HepG2 (cell line): ENCODE results near the gene ELAVL4. TPM values are rescaled to one million over a fixed set of nuclear protein-coding genes. Genes with fewer than 3 reads are reported as not detected.

Experiments
- ATAC-seq: fragments of 200-7000 bp; cut with Tn5 transposase; 3 replicates; pipeline ENCODE4 v1.9.1; 2020; ENCODE audit warnings: mild to moderate bottlenecking, moderate library complexity
- BruUV-seq: library from RNA; stranded (reverse); fragments of 400-500 nt; replicated peaks from 2 replicates; lab custom pipeline; 2021; lab: Mats Ljungman, UMichigan
- CTCF ChIA-PET: fragments of 300-600 bp; formaldehyde crosslinking; extraction: SDS; loops from one replicate; lab custom pipeline; 2021; ENCODE audit warnings: low total read pairs, inconsistent platforms, low intra/inter-chr PET ratio; lab: Yijun Ruan, JAX
- POLR2A ChIA-PET: fragments of 350-600 bp; sonication (Branson Sonifier 250); formaldehyde crosslinking; loops from one replicate; lab custom pipeline; 2020; ENCODE audit warnings: antibody characterized with exemption, inconsistent platforms; lab: Yijun Ruan, JAX
- DNase-seq: peaks from one replicate; pipeline ENCODE4 v3.0.0-alpha.2; 2015; ENCODE audit warnings: low spot score
- FAIRE-seq: peaks from 3 replicates; lab custom pipeline; 2011; peaks lifted over from hg19 to GRCh38; lab: Jason Lieb, UNC
- H2AFZ ChIP-seq: one replicate; pipeline ENCODE4 v1.6.1; 2011; ENCODE audit warnings: low read length, inconsistent platforms
- H3K27ac ChIP-seq: fragments of 300-600 bp; 3 replicates; pipeline ENCODE4 v1.8.0; 2011; ENCODE audit warnings: mixed run types, mild to moderate bottlenecking, mixed read lengths, low read length, inconsistent platforms; ENCODE audit not compliant: insufficient read depth; ENCODE audit errors: extremely low read length
- H3K27me3 ChIP-seq, 2 experiments: fragments of 200-600 bp in 1 of 2; 2 replicates in 1 of 2; 3 replicates in 1 of 2; pipeline versions ENCODE4 v1.6.0 to v1.8.0; 2011; ENCODE audit warnings: low read length in 2 of 2, mild to moderate bottlenecking in 2 of 2, moderate library complexity in 2 of 2, inconsistent platforms in 1 of 2; ENCODE audit not compliant: insufficient read depth in 2 of 2, control insufficient read depth in 1 of 2
- H3K36me3 ChIP-seq, 2 experiments: fragments of 200-600 bp in 1 of 2; replicated peaks in 1 of 2; 2 replicates in 1 of 2; 3 replicates in 1 of 2; pipeline versions ENCODE4 v1.5.1 to v1.8.0; 2011; ENCODE audit warnings: low read length in 2 of 2, inconsistent platforms in 1 of 2; ENCODE audit not compliant: insufficient read depth in 2 of 2, control insufficient read depth in 1 of 2
- H3K4me1 ChIP-seq: 2 replicates; pipeline ENCODE4 v1.5.1; 2012; ENCODE audit warnings: low read length, inconsistent platforms; ENCODE audit not compliant: insufficient read depth
- H3K4me2 ChIP-seq: 2 replicates; pipeline ENCODE4 v1.6.0; 2011; ENCODE audit warnings: low read depth, low read length, inconsistent platforms
- H3K4me3 ChIP-seq, 3 experiments: fragments of 200-600 bp in 1 of 3; sonication (generic), shearing (Covaris generic) in 1 of 3; replicated peaks in 1 of 3; 2 replicates each; pipeline ENCODE4 v1.5.1; 2011 to 2016; ENCODE audit warnings: low read length in 3 of 3, inconsistent platforms in 2 of 3, low read depth in 2 of 3, mild to moderate bottlenecking in 2 of 3, control low read depth in 1 of 3, mixed read lengths in 1 of 3; ENCODE audit not compliant: insufficient read depth in 1 of 3
- H3K79me2 ChIP-seq: one replicate; pipeline ENCODE4 v1.6.1; 2011; ENCODE audit warnings: low read length, inconsistent platforms; ENCODE audit not compliant: insufficient read depth
- H3K9ac ChIP-seq: 2 replicates; pipeline ENCODE4 v1.6.0; 2011; ENCODE audit warnings: mild to moderate bottlenecking, low read depth, low read length, inconsistent platforms; ENCODE audit not compliant: insufficient read depth
- H3K9me3 ChIP-seq: 2 replicates; pipeline ENCODE4 v1.5.1; 2012; ENCODE audit warnings: mild to moderate bottlenecking, low read length
- H4K20me1 ChIP-seq: 2 replicates; pipeline ENCODE4 v1.6.0; 2011; ENCODE audit warnings: inconsistent platforms, mild to moderate bottlenecking, low read length, moderate library complexity; ENCODE audit not compliant: insufficient read depth
- HMGXB3 ChIP-seq: sonication (generic); formaldehyde crosslinking; IDR thresholded peaks from 2 replicates; pipeline ENCODE4 v1.4.0; 2020; ENCODE audit warnings: missing genetic modification reagents, borderline replicate concordance
- NCOA2 ChIP-seq: sonication (generic); formaldehyde crosslinking; IDR thresholded peaks from 2 replicates; pipeline ENCODE4 v1.8.0; 2022; ENCODE audit warnings: inconsistent platforms
- STAG1 ChIP-seq: sonication (generic); formaldehyde crosslinking; IDR thresholded peaks from 2 replicates; pipeline ENCODE4 v1.4.0; 2020; ENCODE audit warnings: missing genetic modification reagents
- ZNF232 ChIP-seq: sonication (generic); formaldehyde crosslinking; IDR thresholded peaks from 2 replicates; pipeline ENCODE4 v1.4.0; 2020; ENCODE audit warnings: missing genetic modification reagents, borderline replicate concordance
- WGBS: methylation state at CpG from one replicate; pipeline ENCODE4 v1.1.6; 2017; ENCODE audit warnings: low lambda C conversion rate; 5-methylcytosine and 5-hydroxymethylcytosine counted together
- in situ Hi-C: cut with HindIII; loops from 2 replicates; pipeline ENCODE4 v1.10.0; 2017; ENCODE audit warnings: low pct_unique_long_range_greater_than_20kb; ENCODE audit not compliant: extremely low pct_ligation_motif_present
- intact Hi-C: fragments of 100-400 bp; cut with micrococcal nuclease; formaldehyde crosslinking; loops from one replicate; pipeline ENCODE4 v1.10.0; 2022; ENCODE audit not compliant: unreplicated experiment
- polyA plus RNA-seq, 8 experiments: library from polyadenylated mRNA; depleted of rRNA in 3 of 8; stranded (reverse) in 7 of 8; unstranded in 1 of 8; fragments of >200 nt; fragmentation: Illumina TruSeq in 4 of 8; extraction: Trizol in 4 of 8; gene quantifications; 2 replicates each; pipeline versions ENCODE4 v1.2.1 to v1.2.3, GENCODE V29; 2011 to 2016; ENCODE audit warnings: low read depth in 4 of 8, missing spikeins in 1 of 8, mixed read lengths in 1 of 8; ENCODE audit not compliant: insufficient read depth in 1 of 8
- total RNA-seq, 5 experiments: library from RNA; depleted of rRNA; stranded (reverse); fragments of >200 nt; fragmentation: Illumina TruSeq; extraction: Trizol; gene quantifications; 2 replicates each; pipeline ENCODE4 v1.2.3, GENCODE V29; 2016; ENCODE audit warnings: low read depth in 1 of 5

Gene ELAVL4
- total and polyA plus RNA-seq, 2 of the 13 experiments (the other 11 are each of a cell fraction or from before 2014, with no cell fraction given) = not detected

GRCh38 chr1:50080904-50081586 lies 27.7 kb upstream of the ELAVL4 start (continued):
- TF ChIP-seq HMGXB3 = no peak
- no peak for TF ChIP-seq ZNF232 (CRISPR knock-in tag)
- TF ChIP-seq STAG1 (CRISPR knock-in tag) = peak; percentile 35

- WGBS = 0% methylated on average over 1 of the region's 1 CpG
- Histone ChIP-seq H3K9me3 (no peaks in the 10 kb centered on the region), H3K9ac (no peak overlapping the region), H3K4me2 (no peak overlapping the region), H4K20me1 (no peaks in the 10 kb centered on the region)
- POLR2A ChIA-PET = no interaction called here
- no peak for TF ChIP-seq NCOA2 (CRISPR knock-in tag)
- TF ChIP-seq, all 625 proteins: peak for 0
- intact Hi-C loops (no loop called here), in situ Hi-C loops (no loop called here)
- Histone ChIP-seq H3K4me1 (no peaks in the 10 kb centered on the region), H3K27me3 (no peaks in the 10 kb centered on the region), H3K79me2 (no peaks in the 10 kb centered on the region), H3K4me3 (no peak overlapping the region), H3K36me3 (no peaks in the 10 kb centered on the region), H3K27ac (no peak overlapping the region), H2AFZ (no peak overlapping the region)
- no peak for DNase-seq
- ATAC-seq = no peak
- FAIRE-seq = no peak
- CTCF ChIA-PET = no interaction called here
- BruUV-seq = no TSS peak
Measured at GRCh38 chr1:50084389-50084788, 24.3 kb upstream of the ELAVL4 start.
